ENCODE measurements around the gene REV3L. TPM values are rescaled to one million over a fixed set of nuclear protein-coding genes. Genes with fewer than 3 reads are reported as not detected.

REV3L gene
- total RNA-seq, 1 experiment from 2014 or later, result 23.1 TPM

DNA sequence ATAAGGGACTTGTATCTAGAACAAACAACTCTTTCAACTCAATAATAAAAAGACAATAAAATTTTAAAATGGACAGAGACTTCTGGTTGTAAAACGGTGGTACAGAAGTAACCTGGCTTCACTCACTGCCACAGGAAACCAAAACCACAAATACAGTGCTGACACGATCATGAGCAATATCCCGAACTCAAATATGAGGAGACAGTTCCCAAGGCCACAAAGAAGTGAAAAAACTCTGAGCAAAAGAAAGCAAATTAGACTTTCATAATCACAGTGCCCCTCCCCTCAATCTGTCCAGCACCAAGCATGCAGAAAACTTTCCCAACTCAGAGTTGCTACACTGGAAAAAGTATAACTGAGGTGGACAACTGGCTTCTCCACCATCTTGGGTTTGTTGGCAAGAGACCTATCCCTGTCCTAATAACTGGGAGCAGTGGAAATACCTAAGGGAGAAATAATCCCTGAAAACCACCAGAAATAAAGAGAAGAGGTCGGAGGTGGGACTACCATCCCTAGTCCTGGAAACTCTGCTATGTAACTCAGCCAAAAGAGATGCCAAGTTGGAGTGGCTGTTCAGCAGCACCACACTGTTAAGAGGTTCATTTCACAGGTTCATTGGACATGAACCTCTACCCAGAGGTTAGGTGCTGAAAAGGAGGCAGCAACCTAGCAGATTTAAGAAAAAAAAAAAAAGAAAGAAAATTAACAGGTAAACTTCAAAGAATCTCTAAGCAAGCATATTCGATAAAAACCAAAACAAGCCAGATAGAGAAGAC, 55.5 kb downstream of the REV3L start:
- peak; percentile 97 for DNase-seq (ENCODE audit: low read depth)

GRCh38 chr6:111423960-111424846, 58.8 kb downstream of the REV3L start:
- peak; percentile 70 for DNase-seq (ENCODE audit: low read depth)

DNA sequence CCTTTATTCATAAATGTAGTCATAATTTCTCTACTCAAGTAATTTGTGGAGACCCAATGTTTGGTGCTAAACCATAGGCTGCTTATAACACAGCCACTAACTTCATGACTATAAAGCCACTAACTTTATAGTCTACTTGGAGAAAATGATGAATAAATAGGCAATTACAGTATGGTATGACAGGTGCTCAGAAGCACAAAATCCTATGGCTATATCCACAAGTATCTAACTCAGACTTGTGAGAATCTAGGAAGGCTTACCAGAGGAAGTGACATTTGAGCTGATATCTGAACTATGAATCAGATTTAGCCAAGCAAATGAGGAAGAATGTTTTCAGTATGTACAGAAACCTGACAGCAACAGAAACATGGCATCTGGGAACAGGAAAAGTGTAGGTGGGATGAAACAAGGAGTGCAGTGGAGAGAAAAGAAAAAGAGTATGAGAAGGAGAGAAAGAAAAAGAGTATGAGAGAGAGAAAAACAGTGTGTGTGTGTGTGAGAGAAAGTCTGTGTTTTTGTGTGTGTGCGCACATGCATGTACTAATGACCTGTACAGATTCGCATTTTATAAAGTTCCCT, 59.9 kb downstream of the REV3L start:
- no peak for DNase-seq (ENCODE audit: low read depth)

DNA sequence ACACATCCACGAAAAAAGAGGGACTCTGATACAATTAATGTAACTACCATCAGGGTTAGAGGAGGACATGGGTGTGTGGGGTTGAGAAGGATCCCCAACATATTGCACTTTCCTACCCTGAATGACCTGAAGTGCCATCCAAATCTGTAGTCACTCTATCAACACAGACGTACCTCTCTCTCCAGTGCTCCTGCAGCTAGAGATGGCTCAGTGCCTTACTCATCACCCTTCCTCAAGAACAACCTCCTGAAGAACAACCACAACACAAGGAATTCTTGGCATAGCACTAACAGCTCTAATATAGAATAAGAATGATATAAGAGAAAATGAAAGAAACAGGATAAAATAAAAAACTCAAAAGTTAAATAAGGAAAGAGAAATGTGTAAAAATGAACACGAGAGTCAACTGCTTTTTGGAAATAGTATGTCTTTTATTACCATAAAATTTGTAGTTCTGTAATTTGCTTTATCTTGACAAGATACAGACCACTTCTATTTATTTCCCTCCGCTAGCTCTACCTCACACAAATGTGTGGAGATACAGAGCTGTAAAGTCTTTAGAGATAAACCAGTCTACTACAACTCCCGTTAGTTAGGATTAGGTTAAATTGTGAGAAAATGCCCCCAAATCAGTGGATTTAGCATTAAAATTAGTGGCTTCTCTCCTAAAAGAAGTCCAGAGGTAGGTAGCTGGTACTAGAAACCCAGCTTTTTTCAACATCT, 63.9 kb downstream of the REV3L start:
- DNase-seq (ENCODE audit: low read depth), result peak; percentile 75

DNA sequence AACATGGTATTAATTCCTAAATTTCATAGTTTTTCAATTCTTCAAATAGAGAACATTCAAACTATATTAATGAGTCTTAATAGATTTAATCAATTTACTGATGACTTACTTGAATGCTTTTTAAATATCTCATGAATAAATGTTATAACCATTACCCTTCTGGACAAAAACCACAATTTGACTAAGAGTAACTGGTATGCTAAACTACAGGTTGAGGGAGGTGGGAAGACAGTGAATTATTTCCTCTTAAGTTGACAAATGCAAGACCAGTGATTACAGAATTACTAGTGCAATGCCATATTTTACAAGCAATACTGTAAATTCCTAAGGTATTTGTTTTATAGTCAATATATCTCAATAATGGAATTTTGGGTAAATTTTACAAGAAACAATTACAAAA, 65.1 kb downstream of the REV3L start:
- DNase-seq (ENCODE audit: low read depth), result peak; percentile 62

DNA sequence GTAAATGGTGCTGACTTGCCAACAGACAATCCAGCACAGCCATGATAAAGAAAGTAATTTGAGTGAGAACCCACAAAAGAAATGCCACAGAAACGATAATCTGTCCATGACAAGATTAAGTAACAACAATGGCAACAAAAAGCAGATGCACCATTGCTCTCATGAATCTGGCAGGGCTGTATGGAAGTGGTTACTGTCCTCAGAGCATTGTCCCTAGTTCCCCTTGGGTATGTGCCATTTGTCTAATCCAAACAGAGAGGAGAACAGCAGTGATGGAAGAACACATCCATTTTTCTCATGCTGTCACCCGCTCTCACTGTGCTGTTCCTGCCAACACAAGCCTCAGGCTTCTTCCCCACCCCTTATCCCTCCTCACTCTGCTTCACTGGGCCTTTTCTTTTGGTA, 65.8 kb downstream of the REV3L start:
- peak; percentile 39 for DNase-seq (ENCODE audit: low read depth)

GRCh38 chr6:111416529-111416928, 66.5 kb downstream of the REV3L start:
- DNase-seq (ENCODE audit: low read depth), result no peak

DNA sequence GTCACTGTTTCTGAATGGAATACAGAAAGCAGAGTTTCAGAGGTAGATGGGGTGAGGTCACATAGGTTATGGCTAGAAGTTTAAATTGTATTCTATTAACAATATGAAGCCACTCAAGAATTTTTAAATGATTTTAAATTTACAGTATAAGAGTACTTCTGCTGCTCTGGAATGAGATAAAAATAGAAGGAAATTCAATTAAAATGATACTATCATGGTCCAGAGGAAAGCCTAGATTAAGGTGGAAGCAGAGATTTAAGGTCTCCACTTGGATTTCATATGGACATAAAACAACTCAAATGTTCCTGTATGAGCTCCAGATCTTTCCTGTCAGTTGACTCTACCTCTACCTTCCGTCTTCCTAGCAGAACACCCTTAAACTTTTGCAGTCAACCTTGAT, 68.6 kb downstream of the REV3L start:
- DNase-seq (ENCODE audit: low read depth), result no peak

GRCh38 chr6:111411978-111412566, 70.9 kb downstream of the REV3L start:
- DNase-seq (ENCODE audit: low read depth), result no peak

DNA sequence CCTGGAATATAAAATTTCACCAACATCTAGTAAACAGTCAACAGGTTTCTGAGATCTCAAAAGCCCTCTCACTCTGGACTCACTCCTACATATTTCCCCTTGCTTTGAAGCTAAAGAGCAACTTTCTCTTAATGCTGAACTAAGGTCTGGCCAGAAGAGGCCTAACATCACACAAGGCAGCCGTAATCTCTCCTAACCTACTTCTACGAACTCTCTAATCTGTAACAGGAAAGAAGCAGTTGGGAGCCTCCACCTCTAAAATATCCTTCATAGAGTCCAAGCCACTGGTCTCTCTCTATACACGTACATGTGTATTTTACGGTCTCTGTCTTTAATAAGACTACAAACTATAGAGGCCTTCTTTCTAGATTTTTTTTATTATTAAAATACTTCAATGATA, 72.0 kb downstream of the REV3L start:
- no peak for DNase-seq (ENCODE audit: low read depth)

DNA sequence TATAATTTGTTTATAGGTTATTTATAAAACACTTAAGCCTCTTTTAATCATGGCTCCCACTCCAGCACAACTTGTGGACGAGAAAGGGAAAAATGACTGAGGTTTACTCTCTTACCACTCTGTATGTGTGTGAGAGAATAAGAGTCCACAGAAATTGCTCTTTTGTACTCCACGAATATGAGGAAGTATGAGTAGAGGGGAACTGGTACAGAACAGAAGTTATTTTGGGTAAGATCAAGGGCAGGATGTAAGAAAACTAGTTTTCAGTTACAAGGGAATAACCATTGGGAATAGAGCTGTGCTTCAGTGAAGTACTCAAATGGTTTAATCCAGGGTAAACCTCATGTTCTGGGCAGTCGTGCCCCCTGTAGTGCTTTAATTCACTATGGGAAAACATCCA, 72.6 kb downstream of the REV3L start:
- DNase-seq (ENCODE audit: low read depth), result no peak

- no peak for DNase-seq (ENCODE audit: low read depth)
Measured at GRCh38 chr6:111409430-111409829, 73.6 kb downstream of the REV3L start.

DNA sequence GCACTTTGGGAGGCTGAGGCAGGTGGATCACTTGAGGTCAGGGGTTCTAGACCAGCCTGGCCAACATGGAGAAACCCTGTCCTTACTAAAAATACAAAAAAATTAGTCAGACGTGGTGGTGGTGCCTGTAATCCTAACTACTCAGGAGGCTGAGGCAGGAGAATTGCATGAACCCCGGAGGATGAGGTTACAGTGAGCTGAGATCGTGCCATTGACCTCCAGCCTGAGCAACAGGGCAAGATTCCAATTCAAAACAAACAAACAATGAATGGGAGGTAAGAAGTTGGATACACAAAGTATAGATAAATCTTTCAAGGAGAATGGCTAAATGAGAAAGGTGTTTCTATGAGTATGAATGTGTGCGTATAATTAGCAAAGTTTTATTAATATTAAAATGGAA, 75.3 kb downstream of the REV3L start:
- DNase-seq (ENCODE audit: low read depth), result no peak

DNA sequence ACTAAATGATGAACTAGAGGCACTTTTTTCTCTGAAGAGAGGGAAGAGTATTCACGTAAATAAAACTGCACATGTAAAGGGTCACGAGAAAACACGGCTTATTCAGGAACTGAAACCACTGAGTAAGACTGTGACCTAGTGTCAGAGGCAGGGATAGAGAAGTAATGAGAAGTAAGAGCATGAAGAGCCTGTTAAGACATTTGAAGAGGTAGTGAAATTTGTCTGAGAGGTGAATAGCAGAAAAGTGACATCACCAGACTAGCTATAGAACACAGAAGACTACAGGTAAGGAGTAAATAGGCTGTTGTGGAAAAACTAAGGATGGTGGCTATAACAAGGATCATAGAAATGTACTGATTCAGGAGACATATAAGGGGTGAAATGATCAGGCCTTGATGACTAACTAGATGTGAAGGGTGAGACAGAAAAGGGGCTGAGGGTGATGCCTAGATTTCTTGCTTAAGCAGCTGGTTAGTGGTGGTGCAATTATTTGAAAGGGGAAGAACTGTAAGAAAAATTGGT, 76.8 kb downstream of the REV3L start:
- DNase-seq (ENCODE audit: low read depth), result no peak

DNA sequence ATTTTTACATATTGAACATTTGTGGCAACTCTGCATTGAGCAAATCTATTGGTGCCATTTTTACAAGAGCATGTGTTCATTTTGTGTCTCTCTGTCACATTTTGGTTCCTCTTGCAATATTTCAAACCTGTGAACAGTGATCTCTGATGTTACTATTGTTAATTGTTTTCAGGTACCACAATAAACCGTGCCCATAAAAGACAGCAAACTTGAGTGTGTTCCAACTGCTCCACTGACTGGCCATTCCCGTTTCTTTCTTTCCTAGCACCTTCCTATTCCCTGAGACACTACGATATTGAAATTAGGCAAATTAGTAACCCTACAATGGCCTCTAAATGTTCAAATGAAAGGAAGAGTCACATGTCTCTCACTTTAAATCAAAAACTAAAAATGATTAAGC, 79.6 kb downstream of the REV3L start:
- DNase-seq (ENCODE audit: low read depth), result no peak

GRCh38 chr6:111399626-111400025, 83.4 kb downstream of the REV3L start:
- DNase-seq (ENCODE audit: low read depth), result no peak

DNA sequence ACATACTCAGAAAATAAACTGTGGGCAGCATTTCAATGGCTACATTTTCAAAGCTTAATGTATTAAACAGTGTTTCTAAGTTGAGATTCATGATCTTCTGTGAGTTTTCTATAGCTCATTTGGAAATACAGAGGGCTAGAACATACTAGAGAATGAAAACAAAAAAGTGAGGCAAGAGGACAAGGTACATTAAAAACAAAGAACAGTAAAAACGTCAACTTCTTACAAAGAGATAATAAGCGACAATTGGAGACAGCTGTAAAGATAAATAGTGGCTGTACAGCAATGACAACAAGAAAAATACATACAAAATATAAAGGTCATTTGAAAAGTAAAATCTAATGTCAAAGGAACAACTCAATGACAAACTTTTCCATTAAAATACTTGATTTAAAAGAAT, 94.3 kb downstream of the REV3L start:
- DNase-seq (ENCODE audit: low read depth), result no peak

GRCh38 chr6:111382476-111383294, 100.3 kb downstream of the REV3L start:
- no peak for DNase-seq (ENCODE audit: low read depth)

GRCh38 chr6:111381728-111382127, 101.3 kb downstream of the REV3L start:
- DNase-seq (ENCODE audit: low read depth), result no peak

DNA sequence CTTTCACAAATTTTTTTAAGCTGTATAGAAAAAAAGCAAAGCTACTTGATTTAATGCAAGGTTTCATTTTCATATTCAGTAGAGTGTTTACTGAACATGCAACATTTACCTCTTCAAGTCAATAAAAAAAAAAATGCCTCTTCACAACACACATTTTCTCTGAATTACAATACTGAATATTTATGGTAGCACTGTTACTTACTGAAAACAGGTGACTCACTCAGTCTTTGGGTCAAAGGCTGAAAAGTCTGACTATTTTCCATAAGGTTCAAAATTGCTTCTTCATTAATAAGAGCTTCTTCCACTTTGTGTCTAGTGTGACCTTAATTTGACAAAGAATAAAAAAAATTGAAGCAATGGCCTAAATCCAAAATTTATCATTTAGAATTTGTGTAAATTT, 101.9 kb downstream of the REV3L start:
- DNase-seq (ENCODE audit: low read depth), result peak; percentile 41
